Stimulated activated CD4-positive, alpha-beta T cell treated with anti-CD3 and anti-CD28 coated beads, Interleukin-12 subunit alpha, Interleukin-12 subunit beta, amount 100 ng/mL, for 48 hours (primary cell): ENCODE data around the gene DNMT3B.

ENCODE experiments used
- DNase-seq, 3 donors: peaks; one replicate each; pipeline ENCODE4 v3.0.0-alpha.2; 2020; ENCODE audit warnings: low read depth in 2 of 3, low spot score in 1 of 3

Gene DNMT3B

DNA sequence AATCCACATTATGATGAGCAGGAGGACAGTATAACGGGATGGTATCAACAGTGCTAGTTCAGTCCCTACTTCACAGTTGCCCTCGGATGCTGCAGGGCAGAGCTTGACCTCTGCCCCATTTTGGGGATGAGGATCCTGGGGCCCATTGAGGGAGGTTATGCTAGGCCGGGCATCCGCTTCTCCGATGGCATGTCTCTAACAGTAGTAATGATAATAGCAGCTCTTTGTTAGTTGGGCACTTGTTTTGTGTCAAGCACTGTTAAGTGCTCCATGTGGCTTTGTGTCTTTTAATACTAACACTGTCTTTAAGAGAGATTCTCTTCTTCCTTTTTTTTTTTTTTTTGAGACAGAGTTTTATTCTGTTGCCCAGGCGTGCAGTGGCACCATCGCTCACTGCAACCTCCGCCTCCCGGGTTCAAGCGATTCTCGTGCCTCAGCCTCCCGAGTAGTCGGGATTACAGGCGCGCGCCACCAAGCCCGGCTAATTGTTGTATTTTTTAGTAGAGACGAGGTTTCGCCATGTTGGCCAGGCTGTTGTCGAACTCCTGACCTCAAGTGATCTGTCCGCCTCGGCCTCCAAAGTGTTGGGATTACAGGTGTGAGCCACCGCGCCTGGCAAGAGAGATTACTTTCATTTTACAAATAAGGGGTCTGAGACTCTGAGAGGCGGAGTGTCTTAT, 58.7 kb downstream of the DNMT3B start:
- DNase-seq: no peak

GRCh38 chr20:32822225-32822624, 60.0 kb downstream of the DNMT3B start:
- DNase-seq: no peak

GRCh38 chr20:32823078-32823477, 60.9 kb downstream of the DNMT3B start:
- peak in 1 of 3 donors; percentile 8 for DNase-seq

- DNase-seq: no peak
These were observed 61.8 kb downstream of the DNMT3B start for GRCh38 chr20:32823737-32824588.

DNA sequence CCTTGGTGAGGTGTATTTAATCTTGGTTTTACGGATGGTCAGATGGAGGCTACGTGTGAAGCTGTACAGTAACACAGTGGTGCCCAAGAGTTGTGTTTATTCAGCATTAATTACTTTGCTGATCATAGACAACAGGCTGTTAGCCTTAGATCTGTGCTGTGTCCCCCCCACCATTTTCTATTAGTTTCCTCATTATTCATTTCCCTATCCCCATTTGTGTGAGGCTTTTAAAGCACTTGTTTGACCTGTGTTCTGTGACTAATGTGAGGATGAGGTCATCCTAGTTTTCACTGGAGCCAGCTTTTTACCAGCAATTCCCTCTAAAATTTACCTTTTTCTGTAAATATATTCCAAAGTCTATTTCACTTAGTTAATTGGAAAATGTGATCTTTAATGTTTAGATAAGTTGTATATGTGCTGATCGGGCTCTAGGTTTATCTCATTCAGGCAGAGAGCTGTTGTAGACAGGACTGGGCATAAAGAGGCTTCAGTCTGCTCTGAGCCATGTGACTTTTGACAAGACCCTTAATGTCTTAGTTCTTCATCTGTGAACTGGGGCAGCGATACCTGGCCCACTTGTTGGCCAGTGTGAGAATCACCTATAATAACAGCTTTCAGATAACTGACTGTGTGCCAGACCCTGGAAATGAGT, 66.0 kb downstream of the DNMT3B start:
- DNase-seq: no peak

- DNase-seq: no peak
These were observed 67.3 kb downstream of the DNMT3B start for GRCh38 chr20:32829311-32830005.

DNA sequence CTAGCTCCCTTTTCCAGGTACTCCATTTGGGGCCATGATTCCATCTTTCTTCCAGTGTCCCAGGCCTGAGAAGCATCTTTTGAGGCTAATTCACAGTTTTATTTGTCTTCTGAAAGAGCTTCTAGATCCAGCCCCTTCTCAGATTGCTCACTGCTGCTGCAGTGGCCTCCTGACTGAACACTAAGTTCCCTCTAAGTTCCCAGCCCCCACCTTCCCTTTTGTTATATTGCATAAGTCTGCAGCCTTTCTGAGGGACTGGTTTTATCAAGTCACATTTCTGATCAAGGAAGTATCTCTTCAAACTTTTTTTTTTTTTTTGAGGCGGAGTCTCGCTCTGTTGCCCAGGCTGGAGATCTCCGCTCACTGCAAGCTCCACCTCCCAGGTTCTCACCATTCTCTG, 68.3 kb downstream of the DNMT3B start:
- DNase-seq: no peak

- DNase-seq: no peak
These were observed 69.8 kb downstream of the DNMT3B start for GRCh38 chr20:32831982-32832381.

- DNase-seq: no peak
These were observed 70.5 kb downstream of the DNMT3B start for GRCh38 chr20:32832664-32833063.

- no peak for DNase-seq
These were observed 72.8 kb downstream of the DNMT3B start for GRCh38 chr20:32834972-32835371.

DNA sequence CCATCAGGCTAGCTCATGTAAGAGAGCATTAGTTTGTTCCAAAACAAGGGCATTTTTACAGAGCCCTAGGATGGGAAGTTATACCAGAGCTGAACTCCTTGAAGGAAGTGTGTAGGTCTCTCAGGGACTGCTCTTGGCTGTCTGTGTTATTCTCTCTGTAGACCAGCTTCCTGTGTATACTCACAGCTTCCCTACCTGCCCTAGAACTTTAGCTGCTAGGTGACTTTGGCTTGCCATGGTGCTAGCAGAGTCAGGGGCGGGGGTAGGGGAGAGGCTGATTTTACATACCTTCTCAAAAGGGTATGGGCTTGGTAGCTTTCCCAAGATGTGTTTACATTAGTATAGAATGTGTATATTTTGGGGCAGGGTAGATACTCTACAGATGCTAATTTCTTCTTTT, 75.0 kb downstream of the DNMT3B start:
- DNase-seq: no peak

GRCh38 chr20:32839227-32839981, 77.2 kb downstream of the DNMT3B start:
- no peak for DNase-seq

DNA sequence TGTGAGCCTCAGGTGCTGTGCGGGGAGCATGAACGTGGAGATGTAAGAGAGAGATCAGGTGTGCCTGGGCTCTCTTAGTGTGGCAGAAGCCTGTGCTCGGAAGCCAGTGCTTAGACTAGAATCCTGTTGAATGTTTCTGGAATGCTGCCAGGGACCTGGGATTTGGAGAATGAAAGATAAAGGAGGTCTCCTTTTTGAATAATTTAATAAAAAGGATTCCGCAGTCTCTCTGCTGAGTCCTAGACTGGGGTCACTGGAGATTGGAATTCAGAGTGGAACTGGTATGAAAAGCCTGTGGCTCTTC, 77.7 kb downstream of the DNMT3B start:
- no peak for DNase-seq

DNA sequence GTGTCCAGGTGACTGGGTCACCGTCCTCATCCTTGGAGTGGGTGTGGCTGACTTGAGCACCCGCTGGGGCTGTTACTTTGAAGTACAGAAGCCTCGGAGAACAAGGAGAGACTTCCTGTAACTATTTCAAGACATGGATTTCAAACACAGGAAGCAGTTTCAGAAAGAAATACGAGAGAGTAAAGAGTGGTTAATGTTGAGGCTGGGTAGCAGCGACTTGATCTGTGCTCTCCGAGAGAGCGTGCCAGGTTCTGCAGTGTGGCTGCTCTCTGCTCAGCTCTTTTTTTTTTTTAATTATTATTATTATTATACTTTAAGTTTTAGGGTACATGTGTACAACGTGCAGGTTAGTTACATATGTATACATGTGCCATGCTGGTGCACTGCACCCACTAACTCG, 79.0 kb downstream of the DNMT3B start:
- DNase-seq: no peak

DNA sequence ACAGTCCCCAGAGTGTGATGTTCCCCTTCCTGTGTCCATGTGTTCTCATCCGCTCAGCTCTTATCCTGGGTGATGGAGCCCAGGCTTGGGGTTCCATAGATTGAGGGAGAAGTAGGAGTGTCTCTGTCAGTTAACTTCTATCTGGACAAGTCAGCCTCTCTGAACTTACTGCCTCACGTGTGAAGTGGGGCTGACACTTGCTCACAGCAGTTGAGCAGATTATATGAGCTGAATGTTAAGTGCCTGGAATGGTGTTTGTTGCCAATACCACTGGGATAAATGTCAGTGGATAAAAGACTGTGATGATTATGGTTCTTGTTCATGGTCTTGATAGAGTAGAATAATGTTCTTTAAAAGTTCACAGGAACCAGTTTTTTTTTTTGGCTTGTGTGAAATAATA, 79.4 kb downstream of the DNMT3B start:
- no peak for DNase-seq

DNA sequence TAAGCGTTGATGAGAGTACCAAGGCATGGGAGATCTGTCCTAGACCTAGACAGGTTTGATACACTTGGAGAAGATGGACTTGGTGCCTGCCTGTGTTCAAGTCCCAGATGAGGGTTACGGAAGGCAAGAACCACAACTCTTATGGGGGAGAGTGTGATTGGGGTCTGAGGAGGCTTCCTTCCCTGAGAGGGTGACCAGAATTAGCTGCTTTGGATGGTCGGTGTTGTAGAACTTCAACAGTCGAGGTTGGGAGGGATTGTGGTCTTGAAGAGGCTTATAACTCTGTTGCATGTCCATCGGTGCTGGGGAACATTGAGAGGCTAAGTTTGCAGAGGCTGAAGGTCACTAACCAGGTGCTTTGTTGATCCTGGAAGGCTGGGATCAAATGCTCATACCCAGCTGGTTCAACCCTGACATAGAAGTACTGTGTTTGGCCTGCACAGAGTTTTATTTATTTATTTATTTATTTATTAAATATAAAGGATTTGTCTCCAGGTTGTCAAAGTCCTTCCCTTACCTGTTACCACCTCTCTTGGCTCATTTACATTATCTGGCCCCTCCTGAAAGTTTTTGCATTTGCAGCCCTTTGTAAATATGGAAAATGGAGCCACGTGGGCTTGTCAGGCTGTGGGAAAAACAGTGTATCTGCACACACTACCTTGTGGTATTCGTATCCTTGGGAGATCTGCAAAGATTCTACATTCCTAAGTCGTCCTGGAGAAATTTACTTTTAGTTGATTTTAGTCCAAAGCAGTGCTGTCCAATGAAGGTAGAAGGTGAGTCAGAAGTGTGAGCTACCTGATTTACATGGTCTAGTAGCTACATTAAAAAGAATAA, 80.7 kb downstream of the DNMT3B start:
- no peak for DNase-seq

DNA sequence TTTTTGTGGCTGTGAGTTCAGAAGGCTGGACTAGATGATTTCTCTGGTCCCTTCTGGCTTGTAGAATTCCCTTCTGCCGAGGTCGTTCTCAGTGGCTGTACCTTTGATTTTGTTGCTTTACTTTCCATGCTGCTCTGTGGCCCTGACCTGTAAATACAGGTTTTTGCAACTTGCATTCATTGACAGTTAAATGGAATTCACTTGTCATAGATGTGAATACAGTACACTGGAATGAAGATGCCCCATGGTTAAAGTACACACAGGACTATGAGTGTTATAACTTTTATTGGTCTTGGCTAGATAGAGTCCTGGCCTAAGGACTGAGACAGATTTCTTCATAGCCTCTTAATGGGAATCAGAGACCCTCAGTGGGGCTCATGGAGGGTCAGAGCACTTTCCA, 83.6 kb downstream of the DNMT3B start:
- DNase-seq: no peak

GRCh38 chr20:32846852-32847251, 84.7 kb downstream of the DNMT3B start:
- no peak for DNase-seq

GRCh38 chr20:32847964-32848363, 85.8 kb downstream of the DNMT3B start:
- no peak for DNase-seq

- no peak for DNase-seq
These were observed 86.7 kb downstream of the DNMT3B start for GRCh38 chr20:32848846-32849245.
